Transverse colon (tissue), 4 donors: ENCODE data around the gene FNIP2. TPM values are rescaled to one million over a fixed set of nuclear protein-coding genes. Genes with fewer than 3 reads are reported as not detected.
"Not testable (repeated sequence)": the region's sequence is repeated elsewhere in the genome, so short reads cannot be mapped to it uniquely, and the experiment has no call there.

Source experiments
- DNase-seq: peaks from one replicate; pipeline ENCODE4 v3.0.0-alpha.2; 2019
- H3K27ac ChIP-seq, 4 donors: fragments of 200-600 bp; sonication (generic); 2 replicates each; pipeline ENCODE4 v1.5.1; 2016 to 2018; ENCODE audit warnings: inconsistent platforms in 4 of 4
- H3K27me3 ChIP-seq: fragments of 200-600 bp; sonication (generic); 2 replicates; pipeline ENCODE4 v1.5.1; 2017; ENCODE audit warnings: inconsistent platforms
- H3K36me3 ChIP-seq, 4 donors: fragments of 200-600 bp; sonication (generic); 2 replicates each; pipeline ENCODE4 v1.5.1; 2017 to 2019; ENCODE audit warnings: inconsistent platforms in 4 of 4
- H3K4me1 ChIP-seq, 4 donors: fragments of 200-600 bp; sonication (generic); 2 replicates each; pipeline ENCODE4 v1.5.1; 2017 to 2020; ENCODE audit warnings: inconsistent platforms in 4 of 4
- H3K4me3 ChIP-seq, 4 donors: fragments of 200-600 bp; sonication (generic); 1 replicate in 1 of 4; 2 replicates in 3 of 4; pipeline versions ENCODE4 v1.5.1 to v1.6.1; 2017 to 2019; ENCODE audit warnings: inconsistent platforms in 4 of 4
- H3K9me3 ChIP-seq, 2 donors: fragments of 200-600 bp; sonication (generic); 2 replicates each; pipeline ENCODE4 v1.5.1; 2017 to 2019; ENCODE audit warnings: inconsistent platforms in 2 of 2
- EP300 ChIP-seq: sonication (generic); formaldehyde crosslinking; IDR thresholded peaks from one replicate; pipeline ENCODE4 v1.6.1; 2017; ENCODE audit warnings: antibody characterized with exemption, low read depth
- POLR2A ChIP-seq: fragments of 450-650 bp; IDR thresholded peaks from one replicate; pipeline ENCODE4 v1.6.1; 2016; ENCODE audit warnings: antibody characterized with exemption, mild to moderate bottlenecking, moderate library complexity
- POLR2AphosphoS5 ChIP-seq, 3 donors: sonication (generic); formaldehyde crosslinking; IDR thresholded peaks; one replicate each; pipeline ENCODE4 v1.6.1; 2016; ENCODE audit warnings: antibody characterized with exemption in 3 of 3
- WGBS, 2 donors: methylation state at CpG; one replicate each; pipeline ENCODE4 v1.1.5; 2018; ENCODE audit warnings: low coverage in 1 of 2; 5-methylcytosine and 5-hydroxymethylcytosine counted together
- in situ Hi-C, 4 donors: fragments of 200-750 bp; cut with MboI; loops; one replicate each; pipeline versions ENCODE4 v1.15.0 to v1.15.1; 2017; ENCODE audit warnings: low sequenced_read_pairs in 3 of 4, low pct_ligation_motif_present in 1 of 4, low pct_unique_long_range_greater_than_20kb in 1 of 4
- intact Hi-C: fragments of 100-400 bp; cut with DNase I; formaldehyde crosslinking; loops from one replicate; pipeline ENCODE4 v1.15.1; 2023; ENCODE audit warnings: low total_unique reads
- total RNA-seq, 4 donors: library from RNA; depleted of rRNA; stranded (reverse); fragments of >200 nt; gene quantifications; one replicate each; pipeline ENCODE4 v1.1.0, GENCODE V29; 2016
- TF ChIP-seq, protein P1 (sequence below), 5 experiments: fragments of 200-600 bp in 3 of 5; fragments of 450-650 bp in 2 of 5; sonication (generic) in 3 of 5; IDR thresholded peaks; 1 replicate in 2 of 5; 2 replicates in 3 of 5; pipeline ENCODE4 v1.5.1; 2016 to 2017; ENCODE audit warnings: antibody characterized with exemption in 5 of 5, inconsistent platforms in 3 of 5, mild to moderate bottlenecking in 2 of 5, moderate library complexity in 1 of 5

The FNIP2 gene
- total RNA-seq, 4 donors from 2014 or later, result 47.2 to 105 (median 64.0) TPM

DNA sequence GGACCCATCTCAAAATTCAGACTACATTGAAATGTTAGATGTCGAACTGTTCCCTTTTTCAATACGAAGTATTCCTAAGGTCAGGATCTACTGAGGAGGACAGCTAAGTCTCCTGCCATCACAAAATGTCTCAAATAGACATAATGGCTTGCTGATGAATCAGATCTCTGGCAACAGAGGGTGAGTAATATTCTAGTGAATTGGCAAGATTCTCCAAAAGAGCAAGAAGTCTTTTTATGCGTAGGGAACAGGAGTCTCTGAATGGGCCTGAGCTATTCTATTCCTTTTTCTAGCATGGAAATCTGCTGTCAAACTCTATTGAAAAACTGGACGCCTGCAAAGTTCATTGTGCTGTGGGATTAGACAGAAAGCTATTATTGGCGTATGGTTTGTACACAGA is 145.4 kb downstream of the FNIP2 start:
- no peaks in the 10 kb centered on the region for H3K9me3 ChIP-seq
- no peaks in the 10 kb centered on the region for H3K27me3 ChIP-seq
- TF ChIP-seq POLR2A (no peak), EP300 (no peak), POLR2AphosphoS5 (IDR thresholded peaks at IDR 0.05) (no peak)
- TF ChIP-seq, protein P1, sequence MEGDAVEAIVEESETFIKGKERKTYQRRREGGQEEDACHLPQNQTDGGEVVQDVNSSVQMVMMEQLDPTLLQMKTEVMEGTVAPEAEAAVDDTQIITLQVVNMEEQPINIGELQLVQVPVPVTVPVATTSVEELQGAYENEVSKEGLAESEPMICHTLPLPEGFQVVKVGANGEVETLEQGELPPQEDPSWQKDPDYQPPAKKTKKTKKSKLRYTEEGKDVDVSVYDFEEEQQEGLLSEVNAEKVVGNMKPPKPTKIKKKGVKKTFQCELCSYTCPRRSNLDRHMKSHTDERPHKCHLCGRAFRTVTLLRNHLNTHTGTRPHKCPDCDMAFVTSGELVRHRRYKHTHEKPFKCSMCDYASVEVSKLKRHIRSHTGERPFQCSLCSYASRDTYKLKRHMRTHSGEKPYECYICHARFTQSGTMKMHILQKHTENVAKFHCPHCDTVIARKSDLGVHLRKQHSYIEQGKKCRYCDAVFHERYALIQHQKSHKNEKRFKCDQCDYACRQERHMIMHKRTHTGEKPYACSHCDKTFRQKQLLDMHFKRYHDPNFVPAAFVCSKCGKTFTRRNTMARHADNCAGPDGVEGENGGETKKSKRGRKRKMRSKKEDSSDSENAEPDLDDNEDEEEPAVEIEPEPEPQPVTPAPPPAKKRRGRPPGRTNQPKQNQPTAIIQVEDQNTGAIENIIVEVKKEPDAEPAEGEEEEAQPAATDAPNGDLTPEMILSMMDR (IDR thresholded peaks at IDR 0.05), result no peak
- DNase-seq, result no peak
- H3K27ac ChIP-seq, result peak overlapping the region in 1 of 4 donors; percentile 18
- H3K4me3 ChIP-seq, result no peak overlapping the region
- in situ Hi-C loops, result no loop called here
- H3K36me3 ChIP-seq, result no peaks in the 10 kb centered on the region
- 59 to 80% methylated on average over 3 to 5 of the region's 5 CpGs for WGBS, 2 donors
- intact Hi-C loops, result no loop called here
- peaks cover 0 to 5% (median 0%) of the 10 kb centered on the region in 4 donors for H3K4me1 ChIP-seq

DNA sequence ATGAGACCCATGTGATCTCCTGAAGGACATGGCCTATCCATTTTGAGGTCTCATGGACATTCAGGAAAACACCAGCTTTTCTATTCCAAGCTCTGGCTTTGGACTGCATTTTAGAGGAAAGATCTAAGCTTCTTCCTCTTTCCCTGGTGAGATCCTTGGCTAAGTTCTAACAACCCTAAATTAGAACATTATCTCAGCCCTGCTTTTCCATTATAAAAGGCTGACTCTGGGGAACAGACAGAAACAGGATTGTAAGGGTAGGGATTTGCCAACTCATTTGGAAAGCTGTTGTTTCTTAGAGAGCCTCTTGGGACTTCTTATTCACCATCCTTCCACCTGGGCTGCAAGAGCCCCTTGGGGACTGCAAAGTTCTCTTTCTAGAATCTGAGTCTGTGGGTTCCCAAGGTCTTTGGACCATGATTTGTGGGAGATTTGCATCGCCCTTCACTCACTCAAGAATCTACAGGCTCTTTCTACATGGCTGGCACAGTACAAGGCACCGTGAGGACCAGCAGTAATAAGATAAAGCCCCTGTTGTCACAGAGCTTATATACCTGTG is 146.9 kb downstream of the FNIP2 start:
- Histone ChIP-seq H3K4me3 (no peak overlapping the region), H3K4me1 (peaks cover 0 to 5% (median 0%) of the 10 kb centered on the region in 4 donors), H3K9me3 (no peaks in the 10 kb centered on the region), H3K27ac (peak overlapping the region in 2 of 4 donors; percentile 12 to 23), H3K27me3 (no peaks in the 10 kb centered on the region), H3K36me3 (no peaks in the 10 kb centered on the region)
- no peak for DNase-seq
- TF ChIP-seq EP300 (no peak), POLR2A (no peak), POLR2AphosphoS5 (IDR thresholded peaks at IDR 0.05) (no peak)
- TF ChIP-seq, protein P1 (IDR thresholded peaks at IDR 0.05), result no peak
- 88 to 100% methylated on average over 1 to 2 of the region's 2 CpGs for WGBS, 2 donors
- intact Hi-C loops (no loop called here), in situ Hi-C loops (no loop called here)

DNA sequence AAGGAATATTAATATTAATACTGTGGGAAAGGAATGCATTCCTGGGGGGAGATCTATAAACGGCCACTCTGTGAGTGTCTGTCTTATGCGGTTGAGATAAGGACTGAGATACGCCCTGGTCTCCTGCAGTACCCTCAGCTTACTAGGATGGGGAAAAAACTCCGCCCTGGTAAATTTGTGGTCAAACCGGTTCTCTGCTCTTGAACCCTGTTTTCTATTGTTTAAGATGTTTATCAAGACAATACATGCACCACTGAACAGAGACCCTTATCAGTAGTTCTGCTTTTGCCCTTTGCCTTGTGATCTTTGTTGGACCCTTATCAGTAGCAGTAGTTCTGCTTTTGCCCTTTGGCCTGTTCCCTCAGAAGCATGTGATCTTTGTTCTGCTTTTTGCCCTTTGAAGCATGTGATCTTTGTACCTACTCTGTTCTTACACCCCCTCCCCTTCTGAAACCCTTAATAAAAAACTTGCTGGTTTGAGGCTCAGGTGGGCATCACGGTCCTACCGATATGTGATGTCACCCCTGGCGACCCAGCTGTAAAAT is 151.7 kb downstream of the FNIP2 start:
- 83% methylated on average over 8 of the region's 8 CpGs for WGBS, 2 donors
- H3K27ac ChIP-seq, DNase-seq, intact Hi-C loops, H3K4me1 ChIP-seq, H3K9me3 ChIP-seq, H3K4me3 ChIP-seq, H3K36me3 ChIP-seq, in situ Hi-C loops, H3K27me3 ChIP-seq: not testable (repeated sequence)

DNA sequence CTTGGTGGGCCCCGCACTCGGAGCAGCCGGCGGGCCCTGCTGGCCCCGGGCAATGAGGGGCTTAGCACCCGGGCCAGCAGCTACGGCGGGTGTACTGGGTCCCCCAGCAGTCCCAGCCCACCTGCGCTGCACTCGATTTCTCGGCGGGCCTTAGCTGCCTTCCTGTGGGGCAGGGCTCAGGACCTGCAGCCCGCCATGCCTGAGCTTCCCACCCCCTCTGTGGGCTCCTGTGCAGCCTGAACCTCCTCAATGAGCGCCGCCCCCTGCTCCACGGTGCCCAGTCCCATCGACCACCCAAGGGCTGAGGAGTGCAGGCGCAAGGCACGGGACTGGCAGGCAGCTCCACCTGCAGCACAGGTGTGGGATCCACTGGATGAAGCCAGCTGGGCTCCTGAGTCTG is 158.9 kb downstream of the FNIP2 start:
- H3K27ac ChIP-seq, in situ Hi-C loops: not testable (repeated sequence)
- 98% methylated on average over 19 of the region's 19 CpGs; no CpG with 5 or more reads in 1 of the 2 donors for WGBS, 2 donors

DNA sequence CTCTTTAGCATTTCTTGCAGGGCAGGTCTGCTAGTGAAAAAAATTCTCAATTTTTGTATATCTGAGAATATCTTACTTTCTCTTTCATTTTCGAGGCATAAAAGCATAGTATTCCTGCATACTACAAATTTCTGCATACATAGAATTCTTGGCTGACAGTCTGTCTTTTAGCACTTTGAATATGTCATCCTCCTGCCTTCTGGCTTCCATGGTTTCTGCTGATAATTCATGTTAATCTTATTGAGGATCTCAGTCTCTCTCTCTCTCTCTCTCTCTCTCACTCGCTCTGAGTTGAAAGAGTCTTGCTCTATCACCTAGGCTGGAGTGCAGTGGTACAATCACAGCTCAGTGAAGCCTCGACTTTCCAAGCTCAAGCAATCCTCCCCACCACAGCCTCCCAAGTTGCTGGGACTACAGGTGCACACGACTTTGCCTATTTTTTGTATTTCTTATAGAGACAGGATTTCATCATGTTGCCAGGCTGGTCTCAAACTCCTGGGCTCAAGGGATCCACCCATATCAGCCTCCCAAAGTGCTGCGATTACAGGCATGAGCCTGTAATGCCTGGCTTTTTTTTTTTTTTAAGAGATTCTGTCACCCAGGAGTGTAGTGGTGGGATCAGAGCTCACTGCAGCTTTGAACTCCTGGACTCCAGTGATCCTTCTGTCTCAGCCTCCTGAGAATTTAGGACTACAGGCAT is 161.3 kb downstream of the FNIP2 start:
- in situ Hi-C loops, result no loop called here
- H3K27me3 ChIP-seq, result no peaks in the 10 kb centered on the region
- intact Hi-C loops, result no loop called here
- no peak for DNase-seq
- H3K36me3 ChIP-seq, result no peaks in the 10 kb centered on the region
- no peaks in the 10 kb centered on the region for H3K4me1 ChIP-seq
- no peak overlapping the region for H3K4me3 ChIP-seq
- WGBS, 2 donors, result 52 to 74% methylated on average over 3 to 5 of the region's 5 CpGs
- no peak overlapping the region for H3K27ac ChIP-seq
- no peak for TF ChIP-seq POLR2AphosphoS5 (IDR thresholded peaks at IDR 0.05)
- TF ChIP-seq, protein P1 (IDR thresholded peaks at IDR 0.05), result no peak
- H3K9me3 ChIP-seq, result no peaks in the 10 kb centered on the region

More for the DNA sequence above, 158.9 kb downstream of the FNIP2 start:
- H3K4me1 ChIP-seq, H3K4me3 ChIP-seq, H3K27me3 ChIP-seq, H3K9me3 ChIP-seq, H3K36me3 ChIP-seq, DNase-seq, intact Hi-C loops: not testable (repeated sequence)
